GM18502 (cell line): ENCODE data around the gene ZFR.
"Not testable (repeated sequence)": the region's sequence is repeated elsewhere in the genome, so short reads cannot be mapped to it uniquely, and the experiment has no call there.

ENCODE experiments used
- ATAC-seq: cut with Tn5 transposase; IDR thresholded peaks from one replicate; pipeline ENCODE4 v1.9.1; 2021; ENCODE audit warnings: mild to moderate bottlenecking; ENCODE audit not compliant: unreplicated experiment, poor library complexity

ZFR gene

DNA sequence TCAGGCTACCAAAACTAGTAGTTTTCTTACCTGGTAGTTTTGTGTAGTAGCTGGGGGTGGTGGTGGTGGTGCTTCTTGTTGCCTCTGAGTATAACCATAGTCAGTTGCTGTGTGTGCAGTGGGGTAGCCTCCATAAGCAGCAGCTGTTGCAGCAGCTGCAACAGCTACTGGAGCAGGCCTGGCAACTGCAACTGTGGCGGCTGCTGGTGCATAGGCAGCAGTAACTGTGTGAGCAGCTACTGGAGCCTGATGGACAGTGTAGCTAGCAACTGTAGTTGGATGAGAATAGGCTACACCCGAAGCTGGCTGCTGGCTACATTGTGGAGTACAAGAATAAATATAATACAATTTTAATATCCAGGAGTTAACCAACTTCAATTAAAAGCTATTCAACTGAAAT is 24.7 kb downstream of the ZFR start:
- ATAC-seq, result no peak

DNA sequence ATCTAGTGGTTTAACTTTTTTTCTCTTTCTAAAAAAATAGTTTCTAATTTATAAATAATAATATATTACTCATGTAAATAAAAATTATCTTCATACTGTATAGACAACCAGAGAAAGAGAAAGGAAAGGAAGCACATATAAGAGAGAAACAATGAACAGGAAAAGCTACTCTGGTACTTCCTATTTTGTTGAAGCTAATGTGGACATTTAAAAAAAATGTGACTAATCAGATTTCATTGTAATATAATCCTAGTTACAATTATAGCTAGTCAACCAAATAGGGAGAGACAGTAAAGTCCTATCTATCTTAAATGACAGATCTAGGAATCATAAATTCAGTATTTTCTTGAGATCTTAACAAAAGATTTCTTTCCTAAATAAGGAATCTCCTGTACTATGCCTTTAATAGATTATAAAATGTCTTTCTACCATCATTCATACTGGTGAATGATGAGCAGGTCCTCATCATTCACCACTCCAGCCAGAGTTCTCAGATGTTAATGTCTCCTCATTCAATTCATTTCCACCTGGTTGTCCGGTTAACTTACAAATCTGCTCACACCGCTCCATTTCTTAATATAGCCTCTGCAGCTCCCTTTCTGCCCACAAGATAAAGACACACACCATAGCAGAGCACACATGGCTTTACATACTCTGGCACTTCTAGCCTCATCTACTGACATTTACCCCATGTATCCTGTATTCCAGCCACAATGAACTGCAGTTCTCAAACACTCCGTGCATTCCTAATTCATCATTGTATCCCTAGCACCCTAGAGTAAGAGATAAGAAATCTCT is 30.9 kb downstream of the ZFR start:
- ATAC-seq, result no peak

DNA sequence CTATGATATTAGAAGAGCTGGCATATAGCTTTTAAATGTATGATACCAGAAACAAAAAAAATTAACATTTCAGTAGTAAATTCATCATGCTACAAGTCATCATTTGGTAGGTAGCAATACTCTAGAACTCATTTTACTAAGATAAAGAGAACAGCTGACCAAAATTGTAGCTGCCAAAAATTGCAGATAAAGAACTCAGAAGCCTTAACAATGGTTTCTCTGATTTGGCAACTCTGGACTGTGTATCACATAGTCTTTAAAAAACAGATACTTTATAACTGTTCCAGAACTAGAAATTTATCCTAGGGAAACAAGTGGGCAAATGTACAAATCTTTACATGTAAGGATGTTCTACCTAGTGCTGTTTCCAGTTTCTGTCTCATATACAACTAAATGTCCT is 33.9 kb downstream of the ZFR start:
- ATAC-seq, result no peak

DNA sequence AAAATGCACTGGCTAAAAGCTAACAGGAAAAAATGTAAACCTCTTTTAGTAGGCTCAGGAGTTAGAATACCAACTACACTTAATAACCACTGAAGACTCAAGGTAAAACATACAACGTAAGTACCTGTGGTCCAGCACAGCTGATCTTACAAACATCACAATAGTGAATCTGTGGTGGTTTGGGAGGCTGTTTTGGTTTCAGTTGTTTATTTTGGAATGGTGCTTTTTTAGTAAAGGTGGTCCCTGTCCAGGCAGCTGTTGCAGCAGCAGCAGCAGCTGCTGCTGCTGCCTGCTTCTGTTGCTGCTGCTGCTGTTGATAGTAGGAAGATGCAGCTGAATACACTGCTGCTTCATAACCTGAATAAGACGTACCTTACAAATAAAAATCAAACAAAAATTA is 37.9 kb downstream of the ZFR start:
- ATAC-seq, result peak; percentile 71

DNA sequence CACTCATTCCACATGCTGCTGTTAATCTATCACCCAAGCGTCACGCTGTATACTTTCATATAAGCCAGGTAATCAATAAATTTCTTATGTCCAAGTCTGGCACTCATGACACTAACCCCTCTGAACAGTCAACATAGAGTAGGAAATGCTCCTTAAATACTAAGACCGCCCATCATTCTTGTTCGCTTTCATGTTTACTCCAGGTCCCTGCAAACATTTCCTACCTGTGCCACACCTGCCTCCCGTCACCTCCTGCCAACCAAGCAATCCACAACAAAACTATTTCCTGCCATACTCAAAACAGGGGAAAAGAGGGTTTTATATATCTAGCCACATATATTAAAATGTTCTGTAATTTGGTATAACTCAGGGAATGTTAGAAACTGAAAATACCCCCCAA is 39.0 kb downstream of the ZFR start:
- no peak for ATAC-seq

DNA sequence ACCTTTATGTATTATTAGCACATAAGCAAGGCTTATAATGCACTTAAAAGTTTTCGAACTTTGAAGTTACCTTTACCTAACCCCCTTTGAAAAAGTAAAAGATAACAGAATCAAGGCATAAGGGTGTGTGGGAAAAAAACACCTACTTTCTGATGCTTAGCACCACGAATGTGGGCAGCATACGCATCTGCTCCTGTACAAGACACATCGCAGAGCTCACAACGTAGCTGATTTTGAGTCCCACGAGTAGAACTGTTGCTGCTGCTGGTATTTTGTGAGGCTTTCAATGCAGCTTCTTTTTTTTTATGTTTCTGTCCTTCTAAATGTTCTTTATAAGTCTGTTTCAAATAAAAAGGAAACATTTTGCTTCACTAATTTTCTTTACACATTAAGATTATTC is 40.8 kb downstream of the ZFR start:
- no peak for ATAC-seq

DNA sequence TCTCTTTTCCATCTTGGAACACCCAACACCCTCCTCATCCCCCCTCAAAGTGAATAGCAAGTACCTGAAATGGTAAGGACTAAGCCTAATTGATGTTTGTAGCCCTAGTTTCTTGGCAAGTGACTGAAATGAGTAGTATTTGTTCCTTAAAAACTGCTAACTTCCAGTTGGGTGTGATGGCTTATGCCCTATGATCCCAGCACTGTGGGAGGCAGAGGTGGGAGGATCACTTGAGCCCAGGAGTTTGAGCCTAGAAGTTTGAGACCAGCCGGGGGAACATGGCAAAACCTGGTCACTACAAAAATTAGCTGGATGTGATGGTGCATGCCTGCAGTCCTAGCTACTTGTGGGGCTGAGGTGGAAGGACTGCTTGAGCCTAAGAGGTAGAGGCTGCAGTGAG is 44.1 kb downstream of the ZFR start:
- ATAC-seq, result no peak

DNA sequence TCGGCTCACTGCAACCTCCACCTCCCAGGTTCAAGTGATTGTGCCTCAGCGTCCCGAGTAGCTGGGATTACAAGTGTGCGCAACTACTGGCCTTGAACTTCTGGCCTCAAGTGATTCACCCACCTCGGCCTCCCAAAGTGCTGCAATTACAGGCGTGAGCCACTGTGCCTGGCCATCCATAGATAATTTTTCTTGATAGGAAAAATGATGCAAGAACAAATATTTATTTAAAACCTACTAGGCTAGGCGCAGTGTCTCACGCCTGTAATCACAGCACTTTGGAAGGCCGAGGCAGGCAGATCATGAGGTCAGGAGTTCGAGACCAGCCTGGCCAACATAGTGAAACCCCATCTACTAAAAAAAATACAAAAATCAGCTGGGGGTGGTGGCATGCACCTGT is 45.8 kb downstream of the ZFR start:
- ATAC-seq, result not testable (repeated sequence)

DNA sequence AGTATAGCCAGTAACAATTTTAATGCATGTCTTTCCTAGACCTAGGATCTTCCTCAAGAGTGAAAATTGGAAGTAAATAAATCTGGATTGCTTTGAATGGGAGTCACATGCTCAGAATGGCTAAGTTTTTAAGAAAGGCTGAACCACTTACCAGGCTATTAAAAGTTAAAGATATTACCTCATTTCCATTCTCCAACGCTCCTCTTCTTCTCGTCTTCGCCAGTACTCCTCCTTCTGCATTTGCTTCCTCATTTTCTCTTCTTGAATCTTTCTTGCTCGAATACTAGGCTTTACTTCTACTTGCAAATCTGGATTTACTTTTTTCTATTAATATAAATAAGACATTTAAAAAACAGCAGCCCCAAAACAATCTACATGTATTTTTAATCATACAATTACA is 49.6 kb downstream of the ZFR start:
- no peak for ATAC-seq

DNA sequence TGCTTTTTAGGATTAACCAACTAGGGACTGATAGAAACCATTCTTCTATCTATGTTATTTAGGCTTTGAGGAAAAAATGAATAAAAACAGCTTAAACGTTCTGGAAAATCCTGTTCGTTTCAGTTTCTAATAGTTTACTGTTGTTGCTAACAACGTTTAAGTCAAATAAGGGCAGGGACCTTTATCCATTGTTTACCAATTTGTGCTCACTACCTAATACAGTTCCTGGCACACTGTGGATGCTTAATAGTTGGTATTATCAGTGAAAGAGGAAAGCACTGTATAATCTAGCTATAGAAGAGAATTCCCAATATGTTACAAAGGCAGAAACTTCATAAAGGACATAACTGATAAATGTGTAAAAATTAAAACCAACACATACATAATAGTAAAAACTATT is 52.5 kb downstream of the ZFR start:
- ATAC-seq, result no peak

DNA sequence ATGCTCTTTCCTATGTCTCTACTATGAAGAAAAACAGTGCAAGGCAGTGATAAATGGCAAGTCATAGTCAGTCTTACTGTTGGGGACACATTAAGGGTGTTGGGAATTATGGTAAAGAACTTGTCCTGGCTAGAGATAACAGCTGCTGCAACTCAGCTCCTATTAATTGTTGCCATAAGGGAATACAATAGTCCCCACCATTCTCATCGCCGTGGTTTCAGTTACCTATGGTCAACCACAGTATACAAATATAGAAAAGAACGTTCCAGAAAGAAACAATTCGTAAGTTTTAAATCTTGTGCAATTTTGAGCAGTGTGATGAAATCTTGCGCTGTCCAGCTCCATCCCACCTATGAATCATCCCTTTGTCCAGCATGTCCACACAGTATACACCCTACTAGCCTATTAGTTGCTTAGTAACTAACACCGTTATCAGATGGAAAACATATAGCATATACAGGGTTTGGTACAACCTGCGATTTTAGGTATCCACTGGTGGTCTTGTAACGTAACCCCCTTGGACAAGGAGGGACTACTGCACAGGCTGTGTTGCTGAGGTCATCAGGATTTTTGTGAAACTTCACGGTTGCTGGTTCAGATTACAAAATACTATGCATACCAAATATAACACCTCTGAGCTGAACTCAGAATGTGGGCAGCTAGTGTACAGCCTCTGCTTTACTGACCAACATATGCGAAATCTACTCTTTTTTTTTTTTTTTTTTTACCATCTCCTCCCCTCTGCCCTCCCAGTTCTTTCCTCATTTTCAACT is 53.5 kb downstream of the ZFR start:
- no peak for ATAC-seq

DNA sequence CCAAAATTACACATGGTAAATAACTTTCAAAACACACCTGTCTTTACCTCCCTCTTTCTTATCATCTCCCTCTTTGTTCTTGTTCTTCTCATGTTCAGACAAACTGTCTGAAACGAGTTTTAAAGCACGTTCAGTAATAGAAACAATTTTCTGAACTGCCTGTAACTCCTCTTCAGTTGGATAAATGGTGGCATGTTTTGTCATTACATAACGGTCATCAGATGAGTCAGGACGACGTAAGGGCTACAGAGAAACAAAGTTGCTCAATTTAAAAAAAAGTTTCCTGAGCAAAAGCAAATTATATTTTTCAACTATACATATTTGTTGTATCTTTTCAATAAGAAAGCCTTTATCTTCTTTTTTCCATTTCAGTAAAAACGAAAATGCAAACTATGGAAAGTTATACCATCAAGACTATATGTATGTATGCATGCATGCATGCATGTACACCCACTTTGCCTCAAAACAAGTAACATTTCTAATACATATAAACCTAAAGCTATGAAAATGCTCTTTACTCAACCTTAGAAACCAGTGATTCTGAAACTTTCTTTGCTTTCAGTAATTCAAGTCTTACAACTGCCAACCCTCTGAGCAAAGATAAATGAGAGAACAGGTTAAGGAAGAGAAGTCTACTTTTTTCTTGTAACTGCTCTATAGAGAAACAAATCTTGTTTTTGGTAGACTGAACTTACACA is 56.0 kb downstream of the ZFR start:
- no peak for ATAC-seq

DNA sequence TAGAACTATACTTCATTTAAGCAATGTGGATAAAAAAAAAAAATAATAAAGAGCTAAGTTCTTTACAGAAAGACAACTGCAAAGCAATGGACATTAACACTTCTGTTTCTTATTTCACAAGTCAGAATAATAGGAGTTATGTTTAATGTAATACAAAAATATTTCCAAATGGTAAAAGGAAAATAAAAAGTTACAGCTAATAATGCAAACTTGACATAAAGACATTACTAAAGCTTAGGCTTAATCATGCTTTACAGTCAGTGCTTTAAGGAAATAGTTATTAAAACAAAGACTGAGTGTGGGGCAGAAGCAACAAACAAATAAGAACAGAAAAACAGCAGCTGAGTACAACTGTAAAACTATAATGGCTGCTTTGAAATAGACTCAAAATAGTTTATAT is 56.7 kb downstream of the ZFR start:
- ATAC-seq, result no peak

DNA sequence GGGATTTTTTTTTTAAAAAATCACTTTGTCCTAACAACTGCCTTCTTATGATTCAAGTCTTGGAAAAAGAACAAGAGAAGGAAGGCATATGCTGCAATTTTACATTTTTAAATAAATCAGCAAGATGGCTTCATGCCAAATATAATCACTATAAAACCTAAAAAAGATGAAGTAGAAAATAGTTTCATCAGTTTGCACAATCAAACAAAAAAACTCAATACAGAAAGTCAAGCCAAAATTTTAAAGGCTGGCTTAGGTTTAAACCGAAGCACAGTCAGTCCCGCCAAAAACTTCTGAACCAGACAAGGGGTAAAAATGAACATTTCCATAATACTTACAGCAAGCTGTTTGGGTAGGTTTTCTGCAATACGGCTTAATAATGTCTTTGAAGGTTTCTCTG is 57.3 kb downstream of the ZFR start:
- no peak for ATAC-seq

DNA sequence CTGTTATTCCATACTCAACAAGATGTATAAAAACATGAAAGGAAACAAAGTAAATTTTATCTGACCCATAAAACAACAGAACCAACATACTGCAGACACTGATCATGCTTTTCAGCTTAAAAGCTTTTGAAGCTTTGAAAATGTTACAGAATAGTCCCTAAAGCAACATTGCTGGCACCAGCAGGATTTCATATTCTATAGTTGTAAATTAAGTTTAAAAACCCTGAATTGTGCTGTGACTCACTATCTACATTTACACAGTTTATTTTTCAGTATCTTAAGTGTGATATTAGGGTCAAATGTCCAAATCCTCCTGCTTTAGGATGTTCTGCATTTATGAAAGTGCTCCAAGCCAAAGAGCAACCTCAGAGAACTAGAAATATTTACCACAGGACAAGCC is 59.9 kb downstream of the ZFR start:
- ATAC-seq, result no peak

DNA sequence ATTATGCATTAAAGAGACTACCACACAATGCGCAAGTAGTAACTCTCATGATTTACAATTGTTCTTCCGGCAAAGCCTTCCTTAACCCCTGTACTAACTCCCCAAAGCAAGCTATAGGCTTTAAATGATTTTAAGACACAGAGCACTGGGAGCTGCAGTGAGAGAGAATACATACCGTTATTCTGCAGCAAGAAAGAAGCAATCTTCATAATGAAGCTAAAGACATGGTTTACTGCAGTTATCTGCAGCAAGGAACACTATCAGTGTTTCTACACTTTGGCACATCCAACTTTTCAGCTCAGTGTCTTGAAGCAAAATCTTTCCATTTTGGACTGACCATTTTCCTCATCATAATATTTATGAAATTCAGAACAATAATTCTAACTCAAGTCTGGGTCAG is 61.0 kb downstream of the ZFR start:
- no peak for ATAC-seq

DNA sequence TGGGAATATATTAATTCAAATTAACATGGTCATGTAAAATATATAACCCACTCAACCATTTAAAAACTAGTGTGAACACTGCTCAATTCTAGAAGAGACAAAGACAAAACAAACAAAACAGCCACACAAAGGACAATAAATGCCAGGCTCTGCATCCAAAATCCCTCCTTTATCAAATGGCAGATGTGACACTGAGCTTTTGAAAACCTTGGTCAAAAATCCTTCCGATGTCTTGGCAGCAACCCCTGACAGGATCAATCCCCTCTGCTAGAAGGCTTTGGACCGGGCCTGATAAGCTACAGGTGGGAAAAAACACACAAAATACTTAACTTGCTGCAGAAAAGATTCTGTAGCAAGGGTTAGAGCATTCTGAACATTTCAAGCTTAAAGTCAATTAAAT is 61.5 kb downstream of the ZFR start:
- ATAC-seq, result no peak

DNA sequence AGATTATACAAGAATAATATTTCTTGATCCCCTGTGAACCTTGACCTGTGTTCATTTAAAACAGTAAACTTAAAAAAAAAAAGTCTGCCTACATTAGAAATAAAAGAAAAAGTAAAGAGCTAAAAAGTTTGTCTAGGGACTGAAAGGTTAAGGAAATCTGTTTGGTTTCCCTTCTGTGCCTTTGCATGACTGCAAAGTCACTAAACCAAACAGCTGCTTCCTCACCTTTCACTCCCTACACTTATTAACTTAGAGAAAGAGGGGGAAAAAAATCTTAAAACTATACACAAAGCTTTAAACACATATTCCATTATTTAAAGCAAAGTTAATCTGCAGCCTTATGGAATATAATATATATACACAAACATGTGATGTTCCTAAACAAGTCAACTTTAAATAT is 65.1 kb downstream of the ZFR start:
- no peak for ATAC-seq

DNA sequence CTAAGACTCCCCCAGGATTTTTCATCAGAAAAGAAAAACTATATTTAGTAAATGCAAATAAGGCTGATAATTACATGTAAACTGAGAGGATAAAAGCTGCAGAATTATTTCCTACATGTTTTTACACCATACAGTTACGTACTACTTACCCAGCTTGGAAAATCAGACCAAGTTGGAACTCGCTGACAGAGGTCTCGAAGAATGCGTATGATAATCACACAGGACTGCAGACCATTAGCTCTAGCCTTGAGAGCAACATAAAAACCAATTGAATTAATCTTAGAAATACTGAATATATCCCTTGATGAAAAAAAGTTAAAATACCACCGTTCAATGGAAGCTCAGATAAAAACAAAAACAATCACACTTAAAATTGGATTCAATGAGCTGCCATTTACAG is 65.6 kb downstream of the ZFR start:
- ATAC-seq, result no peak

DNA sequence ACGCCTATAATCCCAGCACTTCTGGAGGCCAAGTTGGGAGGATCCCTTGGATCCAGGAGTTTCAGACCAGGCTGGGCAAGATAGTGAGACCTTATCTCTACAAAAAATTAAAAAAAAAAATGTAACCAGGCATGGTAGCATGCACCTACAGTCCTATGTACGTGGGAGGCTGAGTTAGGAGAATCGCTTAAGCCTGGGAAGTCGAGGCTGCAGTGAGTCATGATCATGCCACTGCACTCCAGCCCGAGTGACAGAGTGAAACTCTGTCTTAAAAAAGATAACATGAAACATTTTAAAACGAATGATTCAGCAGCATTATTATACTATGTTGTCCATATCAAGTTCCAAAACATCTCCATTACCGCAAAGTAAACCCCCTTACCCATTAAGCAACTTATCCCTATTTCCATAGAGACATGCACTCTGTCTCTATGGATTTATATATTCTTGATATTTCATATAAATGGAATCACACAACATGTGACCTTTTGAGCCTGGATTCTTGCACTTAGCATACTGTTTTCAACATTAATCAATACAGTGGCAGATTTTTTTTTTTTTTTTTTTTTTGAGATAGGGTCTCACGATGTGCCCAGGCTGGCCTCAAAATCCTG is 74.9 kb downstream of the ZFR start:
- no peak for ATAC-seq

DNA sequence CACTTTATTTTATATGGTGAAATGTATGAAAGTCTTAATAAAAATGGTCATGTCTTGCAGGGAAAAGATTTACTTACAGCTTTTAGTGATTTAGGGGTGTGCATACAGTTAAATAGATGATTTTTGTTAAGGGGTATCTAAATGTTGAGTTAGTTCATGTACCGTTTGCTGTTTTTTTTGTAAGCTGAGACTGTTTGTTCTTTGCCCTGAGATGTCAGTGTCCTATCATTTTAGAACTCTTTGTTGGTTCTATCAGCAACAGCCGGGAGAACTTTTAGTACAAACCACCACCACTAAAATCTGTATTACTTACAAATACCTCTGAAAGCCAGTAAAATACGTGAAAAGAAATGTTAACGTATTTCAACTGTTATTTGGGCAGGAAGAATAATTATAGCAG is 75.5 kb downstream of the ZFR start:
- no peak for ATAC-seq
